Type B pancreatic cell (in vitro differentiated cells): ENCODE results near the gene LMCD1. TPM values are rescaled to one million over a fixed set of nuclear protein-coding genes. Genes with fewer than 3 reads are reported as not detected.

Experiments used
- DNase-seq: peaks from one replicate; pipeline ENCODE4 v3.0.0; 2021; ENCODE audit warnings: mixed read lengths; ENCODE audit not compliant: unreplicated experiment; ENCODE audit errors: extremely low spot score
- H3K27ac Mint-ChIP-seq: 2 replicates; pipeline ENCODE4 v1.8.0; 2021; ENCODE audit warnings: mild to moderate bottlenecking, mixed read lengths
- H3K27me3 Mint-ChIP-seq: 2 replicates; pipeline ENCODE4 v1.8.0; 2021; ENCODE audit warnings: mixed read lengths
- H3K36me3 Mint-ChIP-seq: 2 replicates; pipeline ENCODE4 v1.8.0; 2021; ENCODE audit warnings: mixed read lengths
- H3K4me1 Mint-ChIP-seq: one replicate; pipeline ENCODE4 v1.8.0; 2021; ENCODE audit warnings: mixed read lengths; ENCODE audit not compliant: unreplicated experiment
- H3K4me3 Mint-ChIP-seq: 2 replicates; pipeline ENCODE4 v1.8.0; 2021; ENCODE audit warnings: mild to moderate bottlenecking, mixed read lengths
- H3K9me3 Mint-ChIP-seq: 2 replicates; pipeline ENCODE4 v1.8.0; 2021; ENCODE audit warnings: mixed read lengths
- CTCF ChIP-seq: fragments of 200-600 bp; sonication (generic); conservative IDR thresholded peaks from 2 replicates; pipeline ENCODE4 v1.5.0; 2021; ENCODE audit warnings: antibody characterized with exemption, mild to moderate bottlenecking
- total RNA-seq: library from RNA; stranded (reverse); gene quantifications from 2 replicates; pipeline ENCODE4 v1.2.1, GENCODE V29; 2021; ENCODE audit warnings: low replicate concordance

Gene LMCD1
- total RNA-seq, 1 donor from 2014 or later, result 33.1 TPM

DNA sequence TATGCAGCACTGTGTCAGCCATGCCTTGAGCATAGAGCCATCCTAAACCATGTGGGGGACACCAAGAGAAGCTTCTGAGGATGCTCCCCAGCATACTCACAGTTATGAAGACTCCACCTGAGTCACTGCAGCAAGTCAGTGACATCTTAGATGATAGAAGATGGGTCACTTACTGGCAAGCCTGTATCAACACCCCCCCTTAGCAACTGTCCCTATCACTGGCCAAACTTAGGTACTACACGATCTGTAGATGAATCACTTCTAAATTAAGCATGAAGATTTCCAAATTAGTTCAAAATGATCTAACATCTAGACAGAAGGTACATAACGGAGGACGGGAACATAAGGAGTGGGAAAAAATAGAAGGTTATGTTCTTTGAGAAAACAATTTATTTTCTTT is 13.2 kb upstream of the LMCD1 start:
- DNase-seq, result no peak
- H3K4me3 Mint-ChIP-seq, result no peak overlapping the region
- no peak overlapping the region for H3K27ac Mint-ChIP-seq
- peaks cover 12% of the 10 kb centered on the region for H3K9me3 Mint-ChIP-seq
- peaks cover 42% of the 10 kb centered on the region for H3K4me1 Mint-ChIP-seq
- TF ChIP-seq CTCF, result peak; percentile 44
- peaks cover 11% of the 10 kb centered on the region for H3K36me3 Mint-ChIP-seq
- peaks cover 14% of the 10 kb centered on the region for H3K27me3 Mint-ChIP-seq

DNA sequence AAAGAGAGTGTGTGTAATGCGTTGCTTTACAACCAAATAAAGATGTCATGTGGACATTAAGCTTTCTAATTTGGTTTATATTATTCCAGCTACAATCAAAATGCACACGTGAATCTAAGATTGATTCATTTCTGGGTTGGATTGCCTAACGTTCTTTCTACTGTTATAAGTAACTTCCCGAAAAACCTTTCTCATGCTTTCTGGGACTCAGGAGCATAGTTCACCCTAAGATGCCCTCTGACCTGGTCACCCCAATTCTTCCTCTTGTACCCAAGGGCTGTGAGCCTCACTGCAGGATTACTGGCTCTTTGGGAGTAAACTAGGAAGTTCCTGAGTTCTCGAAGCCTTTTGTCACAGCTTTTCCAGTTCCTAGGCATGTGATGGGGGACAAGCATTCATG is 12.7 kb upstream of the LMCD1 start:
- peaks cover 44% of the 10 kb centered on the region for H3K4me1 Mint-ChIP-seq

DNA sequence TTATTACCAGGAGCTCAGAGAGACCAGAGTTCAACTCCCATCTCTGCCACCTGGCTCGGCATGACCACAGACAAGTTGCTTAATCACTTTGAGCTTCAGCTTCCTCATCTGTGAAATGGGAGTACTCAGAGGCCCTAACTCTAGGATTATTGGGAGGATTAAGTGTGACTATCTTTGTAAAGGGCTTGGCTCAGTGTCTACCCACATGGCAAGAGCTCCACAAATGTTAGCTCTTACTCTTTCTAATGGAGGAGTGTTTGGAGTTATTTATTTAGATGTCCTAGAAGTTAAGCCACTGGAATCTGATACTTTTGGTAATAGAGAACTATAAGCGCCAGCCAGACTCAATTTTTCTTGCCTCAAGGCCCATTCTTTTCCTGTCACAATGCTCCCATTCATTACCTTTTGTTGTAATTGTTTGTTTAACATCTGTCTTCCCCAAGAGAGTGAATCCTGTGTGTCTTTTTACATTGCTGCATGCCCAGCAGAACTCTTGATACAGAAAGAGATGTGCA is 12.3 kb upstream of the LMCD1 start:
- H3K27me3 Mint-ChIP-seq, result peaks cover 14% of the 10 kb centered on the region

More for the DNA sequence above, 12.7 kb upstream of the LMCD1 start:
- peaks cover 12% of the 10 kb centered on the region for H3K9me3 Mint-ChIP-seq
- H3K27me3 Mint-ChIP-seq, result peaks cover 14% of the 10 kb centered on the region
- TF ChIP-seq CTCF, result no peak
- H3K4me3 Mint-ChIP-seq, result no peak overlapping the region
- no peak overlapping the region for H3K27ac Mint-ChIP-seq
- DNase-seq, result no peak
- H3K36me3 Mint-ChIP-seq, result peaks cover 11% of the 10 kb centered on the region

DNA sequence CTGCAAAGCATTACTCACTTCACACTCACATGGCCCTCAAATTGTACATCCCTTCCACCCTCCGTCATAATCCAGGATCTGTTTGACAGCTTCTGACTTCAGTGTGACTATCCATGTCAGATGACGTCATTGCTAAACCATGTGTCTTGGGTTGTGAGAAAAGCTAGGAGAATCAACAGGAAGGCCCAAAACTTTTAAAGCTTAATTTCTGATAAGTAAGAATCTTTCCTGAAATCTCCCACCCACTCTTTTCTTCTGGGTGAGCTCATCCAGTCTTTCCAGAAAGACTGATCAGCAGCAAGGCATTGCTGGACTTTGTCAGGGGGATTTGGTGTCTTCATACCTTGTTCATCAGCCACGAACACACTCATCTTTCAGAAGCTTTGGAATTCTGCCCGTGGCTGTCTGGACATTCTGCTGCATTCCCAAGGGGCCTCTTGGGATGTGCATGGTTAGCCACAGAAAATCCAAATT is 11.5 kb upstream of the LMCD1 start:
- Mint-ChIP-seq H3K36me3 (peaks cover 4% of the 10 kb centered on the region), H3K9me3 (peaks cover 2% of the 10 kb centered on the region), H3K4me3 (no peak overlapping the region), H3K27me3 (peaks cover 14% of the 10 kb centered on the region), H3K27ac (no peak overlapping the region), H3K4me1 (peaks cover 44% of the 10 kb centered on the region)
- no peak for DNase-seq
- no peak for TF ChIP-seq CTCF

More for the DNA sequence above, 12.3 kb upstream of the LMCD1 start:
- Mint-ChIP-seq H3K4me1 (peaks cover 44% of the 10 kb centered on the region), H3K9me3 (peaks cover 10% of the 10 kb centered on the region), H3K4me3 (no peak overlapping the region), H3K27ac (no peak overlapping the region), H3K36me3 (peaks cover 9% of the 10 kb centered on the region)
- DNase-seq, result no peak
- no peak for TF ChIP-seq CTCF

- Mint-ChIP-seq H3K36me3 (peaks cover 4% of the 10 kb centered on the region), H3K27me3 (peaks cover 14% of the 10 kb centered on the region), H3K4me1 (peaks cover 43% of the 10 kb centered on the region), H3K4me3 (no peak overlapping the region), H3K27ac (no peak overlapping the region), H3K9me3 (no peaks in the 10 kb centered on the region)
- no peak for DNase-seq
- no peak for TF ChIP-seq CTCF
Measured at GRCh38 chr3:8491271-8492144, 10.1 kb upstream of the LMCD1 start.
